Astrocyte of the cerebellum (primary cell): ENCODE data around the gene IL20.

Source experiments
- DNase-seq: peaks from one replicate; pipeline ENCODE4 v3.0.0-alpha.2; 2011; ENCODE audit warnings: low read depth
- H3K4me3 ChIP-seq: 2 replicates; pipeline ENCODE4 v1.5.1; 2011; ENCODE audit warnings: mild to moderate bottlenecking, low read depth, low read length, moderate library complexity
- CTCF ChIP-seq: IDR thresholded peaks from 2 replicates; pipeline ENCODE4 v1.5.1; 2012; ENCODE audit warnings: low read length, low read depth, moderate library complexity, mild to moderate bottlenecking; ENCODE audit errors: missing control alignments
- in situ Hi-C: cut with HindIII; loops from 2 replicates; pipeline ENCODE4 v1.10.0; 2017; ENCODE audit warnings: low sequenced_read_pairs

The IL20 gene

GRCh38 chr1:206909161-206909882 lies 43.9 kb downstream of the IL20 start:
- in situ Hi-C loops = loop anchor here (25.0 kb wide), 1 partner anchor 172 kb away; no protein-coding TSS in a partner anchor
- DNase-seq = no peak
- no peak for TF ChIP-seq CTCF
- peak overlapping the region; percentile 44 for H3K4me3 ChIP-seq

GRCh38 chr1:206909883-206910318 lies 44.5 kb downstream of the IL20 start:
- in situ Hi-C loops = loop anchor here (25.0 kb wide), 1 partner anchor 173 kb away; no protein-coding TSS in a partner anchor
- no peak for DNase-seq
- no peak for TF ChIP-seq CTCF
- peak overlapping the region; percentile 44 for H3K4me3 ChIP-seq

- H3K4me3 ChIP-seq = no peak overlapping the region
- TF ChIP-seq CTCF = peak; percentile 81
- in situ Hi-C loops = loop anchor here (25.0 kb wide), 1 partner anchor 174 kb away; no protein-coding TSS in a partner anchor
- peak; percentile 65 for DNase-seq
Observed at GRCh38 chr1:206911064-206911663, 45.7 kb downstream of the IL20 start.

- in situ Hi-C loops = loop anchor here (25.0 kb wide), 1 partner anchor 175 kb away; no protein-coding TSS in a partner anchor
- peak; percentile 75 for TF ChIP-seq CTCF
- DNase-seq = peak; percentile 63
- H3K4me3 ChIP-seq = no peak overlapping the region
Observed at GRCh38 chr1:206912445-206913095, 47.1 kb downstream of the IL20 start.

- in situ Hi-C loops = loop anchor here (25.0 kb wide), 1 partner anchor 177 kb away; no protein-coding TSS in a partner anchor
- no peak for DNase-seq
- H3K4me3 ChIP-seq = no peak overlapping the region
- no peak for TF ChIP-seq CTCF
Observed at GRCh38 chr1:206913766-206914537, 48.5 kb downstream of the IL20 start.

- no peak for DNase-seq
- in situ Hi-C loops = loop anchor here (5.0 to 25.0 kb wide), 3 partner anchors 72 to 283 kb away; no protein-coding TSS in a partner anchor
Observed at GRCh38 chr1:206915030-206915735, 49.8 kb downstream of the IL20 start.

More at GRCh38 chr1:206915030-206915735, 49.8 kb downstream of the IL20 start:
- no peak overlapping the region for H3K4me3 ChIP-seq
- TF ChIP-seq CTCF = no peak
